ENCODE data around the gene KMT2A.

DNA sequence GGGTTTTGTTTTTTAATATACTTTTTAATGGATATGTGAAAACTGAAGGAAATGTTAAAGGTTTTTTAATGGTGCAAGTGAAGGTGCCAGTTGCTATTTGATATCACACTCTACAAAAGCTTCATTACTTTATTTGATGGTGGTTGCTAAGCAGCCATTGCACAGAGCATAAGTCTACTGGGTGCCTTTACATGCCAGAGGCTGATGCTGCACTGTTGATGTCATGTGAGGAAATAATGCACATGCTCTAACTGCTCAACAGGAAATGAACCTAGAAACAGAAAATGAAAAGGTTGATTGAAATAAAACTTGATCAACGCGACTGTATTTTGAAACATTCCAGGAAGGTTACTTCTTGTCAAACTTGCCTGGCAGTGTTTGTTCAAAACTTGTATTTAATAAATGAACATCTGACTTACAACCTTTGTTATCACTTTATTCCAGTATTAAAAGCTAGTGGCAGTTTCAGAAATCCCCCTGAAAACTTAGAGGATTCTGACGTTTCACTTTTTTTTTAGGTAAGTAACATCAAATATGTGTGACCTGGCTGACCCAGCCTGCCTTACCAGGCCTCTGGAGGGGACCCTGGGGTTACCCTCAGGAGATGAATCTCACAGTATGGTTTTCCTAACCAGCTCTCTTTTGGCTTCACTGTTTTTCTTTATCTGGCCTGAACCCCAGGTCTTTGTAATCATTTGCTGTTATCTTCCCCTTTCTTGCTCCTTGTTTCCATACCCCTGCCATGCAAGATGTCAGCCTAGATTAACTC is 37.3 kb upstream of the KMT2A start:
- TF ChIP-seq, protein P1, sequence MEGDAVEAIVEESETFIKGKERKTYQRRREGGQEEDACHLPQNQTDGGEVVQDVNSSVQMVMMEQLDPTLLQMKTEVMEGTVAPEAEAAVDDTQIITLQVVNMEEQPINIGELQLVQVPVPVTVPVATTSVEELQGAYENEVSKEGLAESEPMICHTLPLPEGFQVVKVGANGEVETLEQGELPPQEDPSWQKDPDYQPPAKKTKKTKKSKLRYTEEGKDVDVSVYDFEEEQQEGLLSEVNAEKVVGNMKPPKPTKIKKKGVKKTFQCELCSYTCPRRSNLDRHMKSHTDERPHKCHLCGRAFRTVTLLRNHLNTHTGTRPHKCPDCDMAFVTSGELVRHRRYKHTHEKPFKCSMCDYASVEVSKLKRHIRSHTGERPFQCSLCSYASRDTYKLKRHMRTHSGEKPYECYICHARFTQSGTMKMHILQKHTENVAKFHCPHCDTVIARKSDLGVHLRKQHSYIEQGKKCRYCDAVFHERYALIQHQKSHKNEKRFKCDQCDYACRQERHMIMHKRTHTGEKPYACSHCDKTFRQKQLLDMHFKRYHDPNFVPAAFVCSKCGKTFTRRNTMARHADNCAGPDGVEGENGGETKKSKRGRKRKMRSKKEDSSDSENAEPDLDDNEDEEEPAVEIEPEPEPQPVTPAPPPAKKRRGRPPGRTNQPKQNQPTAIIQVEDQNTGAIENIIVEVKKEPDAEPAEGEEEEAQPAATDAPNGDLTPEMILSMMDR (IDR thresholded peaks at IDR 0.05; ENCODE audit: borderline replicate concordance, extremely low read depth, low read length, poor library complexity, severe bottlenecking), result no peak
- TF ChIP-seq EZH2 (IDR thresholded peaks at IDR 0.05; ENCODE audit: borderline replicate concordance, low read depth, low read length, severe bottlenecking), result no peak

Data from DND-41 (cell line).